HG03520 (cell line): ENCODE results near the gene CA5A.
"Not testable (repeated sequence)": the region's sequence is repeated elsewhere in the genome, so short reads cannot be mapped to it uniquely, and the experiment has no call there.

ENCODE experiments used
- ATAC-seq: cut with Tn5 transposase; IDR thresholded peaks from one replicate; pipeline ENCODE4 v1.9.1; 2021; ENCODE audit warnings: mild to moderate bottlenecking, moderate library complexity; ENCODE audit not compliant: unreplicated experiment

The CA5A gene

GRCh38 chr16:87870418-87871291, 65.7 kb downstream of the CA5A start:
- ATAC-seq = not testable (repeated sequence)

- not testable (repeated sequence) for ATAC-seq
Observed at GRCh38 chr16:87869879-87870417, 66.4 kb downstream of the CA5A start.

- peak; percentile 57 for ATAC-seq
Observed at GRCh38 chr16:87869061-87869878, 67.1 kb downstream of the CA5A start, which contains the start of gene SLC7A5. TSS of gene SLC7A5 (minus strand) at chr16:87869507. CDS start at chr16:87869422, 85 bp downstream.

- ATAC-seq = peak; percentile 15
Observed at GRCh38 chr16:87868254-87869029, 67.9 kb downstream of the CA5A start.

GRCh38 chr16:87865902-87866555, 70.3 kb downstream of the CA5A start:
- ATAC-seq = not testable (repeated sequence)

- no peak for ATAC-seq
Observed at GRCh38 chr16:87864331-87864989, 71.9 kb downstream of the CA5A start.

GRCh38 chr16:87863327-87863635, 73.0 kb downstream of the CA5A start:
- not testable (repeated sequence) for ATAC-seq

GRCh38 chr16:87862597-87863326, 73.6 kb downstream of the CA5A start:
- ATAC-seq = not testable (repeated sequence)

GRCh38 chr16:87861300-87862099, 74.8 kb downstream of the CA5A start:
- ATAC-seq = not testable (repeated sequence)

- ATAC-seq = no peak
Observed at GRCh38 chr16:87860553-87861299, 75.6 kb downstream of the CA5A start.

- not testable (repeated sequence) for ATAC-seq
Observed at GRCh38 chr16:87858151-87858993, 78.0 kb downstream of the CA5A start.

GRCh38 chr16:87856791-87857228, 79.5 kb downstream of the CA5A start:
- ATAC-seq = no peak

- no peak for ATAC-seq
Observed at GRCh38 chr16:87855852-87856715, 80.2 kb downstream of the CA5A start.

GRCh38 chr16:87854907-87855683, 81.2 kb downstream of the CA5A start:
- no peak for ATAC-seq
